SK-N-SH (cell line): ENCODE results near the gene PDE4C. TPM values are rescaled to one million over a fixed set of nuclear protein-coding genes. Genes with fewer than 3 reads are reported as not detected.

ENCODE experiments used
- CTCF ChIA-PET: fragments of 300-600, 350-600 bp; formaldehyde crosslinking; extraction: SDS; loops from one replicate; lab custom pipeline; 2021; lab: Yijun Ruan, JAX
- POLR2A ChIA-PET: fragments of 350-600 bp; sonication (Branson Sonifier 250); formaldehyde crosslinking; extraction: SDS; loops from one replicate; lab custom pipeline; 2020; ENCODE audit warnings: antibody characterized with exemption, inconsistent platforms; lab: Yijun Ruan, JAX
- DNase-seq: peaks from one replicate; pipeline ENCODE4 v3.0.0; 2012
- H2AFZ ChIP-seq: fragments of 200-600 bp; sonication (generic); 2 replicates; pipeline ENCODE4 v1.8.1; 2016; ENCODE audit warnings: antibody characterized with exemption, mild to moderate bottlenecking, low read depth
- H3F3A ChIP-seq: fragments of 200-600 bp; sonication (generic); replicated peaks from 2 replicates; pipeline ENCODE3; 2016; ENCODE audit warnings: antibody characterized with exemption, mild to moderate bottlenecking; ENCODE audit not compliant: insufficient read depth
- H3K27ac ChIP-seq, 2 experiments: fragments of 200-500 bp in 1 of 2; fragments of 200-600 bp in 1 of 2; sonication (Bioruptor generic) in 1 of 2; sonication (generic), shearing (Covaris generic) in 1 of 2; 2 replicates each; pipeline versions ENCODE4 v1.5.1 to v1.6.1; 2014 to 2016; ENCODE audit warnings: low read depth in 2 of 2, inconsistent platforms in 1 of 2, low read length in 1 of 2, mild to moderate bottlenecking in 1 of 2, mixed read lengths in 1 of 2
- H3K27me3 ChIP-seq: fragments of 200-600 bp; sonication (generic), shearing (Covaris generic); 2 replicates; pipeline ENCODE4 v1.6.1; 2016; ENCODE audit warnings: mixed run types; ENCODE audit not compliant: insufficient read depth
- H3K36me3 ChIP-seq, 2 experiments: fragments of 200-500 bp in 1 of 2; fragments of 200-600 bp in 1 of 2; sonication (Bioruptor generic) in 1 of 2; sonication (generic) in 1 of 2; replicated peaks in 1 of 2; 2 replicates each; pipeline versions ENCODE3 to v1.5.1; 2014 to 2016; ENCODE audit warnings: low read length in 1 of 2, mild to moderate bottlenecking in 1 of 2; ENCODE audit not compliant: insufficient read depth in 2 of 2, control insufficient read depth in 1 of 2
- H3K4me1 ChIP-seq, 2 experiments: fragments of 200-500 bp in 1 of 2; fragments of 200-600 bp in 1 of 2; sonication (Bioruptor generic) in 1 of 2; sonication (generic), shearing (Covaris generic) in 1 of 2; 2 replicates each; pipeline versions ENCODE4 v1.5.1 to v1.6.1; 2014 to 2016; ENCODE audit warnings: low read depth in 1 of 2, low read length in 1 of 2, mixed run types in 1 of 2; ENCODE audit not compliant: insufficient read depth in 2 of 2, control insufficient read depth in 1 of 2
- H3K4me2 ChIP-seq: fragments of 200-600 bp; sonication (generic), shearing (Covaris generic); 2 replicates; pipeline ENCODE4 v1.6.1; 2017; ENCODE audit warnings: mixed run types
- H3K4me3 ChIP-seq, 2 experiments: fragments of 200-500 bp in 1 of 2; fragments of 200-600 bp in 1 of 2; sonication (Bioruptor generic) in 1 of 2; sonication (generic), shearing (Covaris generic) in 1 of 2; 2 replicates each; pipeline versions ENCODE4 v1.5.1 to v1.8.1; 2014 to 2016; ENCODE audit warnings: low read depth in 2 of 2, inconsistent platforms in 1 of 2, low read length in 1 of 2, mild to moderate bottlenecking in 1 of 2, mixed read lengths in 1 of 2, moderate library complexity in 1 of 2
- H3K79me2 ChIP-seq: fragments of 200-600 bp; sonication (generic); 2 replicates; pipeline ENCODE4 v1.8.1; 2017; ENCODE audit warnings: mild to moderate bottlenecking; ENCODE audit not compliant: insufficient read depth
- H3K9ac ChIP-seq: fragments of 200-600 bp; sonication (generic); 2 replicates; pipeline ENCODE4 v1.6.1; 2017; ENCODE audit warnings: mixed run types
- H3K9me2 ChIP-seq: fragments of 200-600 bp; sonication (generic); 2 replicates; pipeline ENCODE4 v1.6.1; 2017; ENCODE audit warnings: mixed run types
- H3K9me3 ChIP-seq: fragments of 200-600 bp; sonication (generic); 2 replicates; pipeline ENCODE4 v1.6.1; 2017; ENCODE audit warnings: mixed run types, mild to moderate bottlenecking, moderate library complexity
- H4K20me1 ChIP-seq: fragments of 200-600 bp; sonication (generic); 2 replicates; pipeline ENCODE4 v1.6.1; 2017; ENCODE audit warnings: mild to moderate bottlenecking, mixed run types; ENCODE audit not compliant: insufficient read depth
- EP300 ChIP-seq, 2 experiments: IDR thresholded peaks; 2 replicates each; pipeline versions ENCODE4 v1.4.0 to v1.6.1; 2012; ENCODE audit warnings: borderline replicate concordance in 1 of 2, low read depth in 1 of 2, low read length in 1 of 2
- FOSL2 ChIP-seq: IDR thresholded peaks from 2 replicates; pipeline ENCODE4 v1.4.0; 2012; ENCODE audit warnings: low read depth, mild to moderate bottlenecking, moderate library complexity, borderline replicate concordance
- FOXM1 ChIP-seq: IDR thresholded peaks from 2 replicates; pipeline ENCODE4 v1.4.0; 2012; ENCODE audit warnings: low read depth, mild to moderate bottlenecking
- IRF3 ChIP-seq: fragments of 150-350 bp; IDR thresholded peaks from 2 replicates; pipeline ENCODE4 v1.6.1; 2016; ENCODE audit warnings: mild to moderate bottlenecking, low read depth, low read length
- MEF2A ChIP-seq: IDR thresholded peaks from 2 replicates; pipeline ENCODE4 v1.4.0; 2012; ENCODE audit warnings: low read depth, borderline replicate concordance
- MXI1 ChIP-seq: IDR thresholded peaks from 2 replicates; pipeline ENCODE4 v1.6.1; 2012; ENCODE audit warnings: mild to moderate bottlenecking, low read depth, low read length, improper control_type of control experiment
- NFIC ChIP-seq: IDR thresholded peaks from 2 replicates; pipeline ENCODE4 v1.4.0; 2012; ENCODE audit warnings: borderline replicate concordance
- RAD21 ChIP-seq: IDR thresholded peaks from 2 replicates; pipeline ENCODE4 v1.6.1; 2012; ENCODE audit warnings: mild to moderate bottlenecking, low read length
- REST ChIP-seq: IDR thresholded peaks from 2 replicates; pipeline ENCODE4 v1.6.1; 2012; ENCODE audit warnings: mild to moderate bottlenecking, low read depth, low read length, moderate library complexity
- USF1 ChIP-seq: IDR thresholded peaks from 2 replicates; pipeline ENCODE4 v1.4.0; 2012; ENCODE audit warnings: low read depth, borderline replicate concordance
- USF2 ChIP-seq: fragments of 150-350 bp; IDR thresholded peaks from 2 replicates; pipeline ENCODE4 v1.6.1; 2017; ENCODE audit warnings: antibody characterized with exemption, low read length, low read depth, borderline replicate concordance
- WGBS: methylation state at CpG from one replicate; pipeline ENCODE4 v1.1.6; 2017; ENCODE audit warnings: low lambda C conversion rate; 5-methylcytosine and 5-hydroxymethylcytosine counted together
- polyA plus RNA-seq, 3 experiments: library from polyadenylated mRNA; depleted of rRNA; stranded (reverse); fragments of >200 nt; gene quantifications; 2 replicates each; pipeline ENCODE4 v1.2.3, GENCODE V29; 2012
- TF ChIP-seq, protein P1 (sequence below): IDR thresholded peaks from 2 replicates; pipeline ENCODE4 v1.4.0; 2012; ENCODE audit warnings: low read depth
- TF ChIP-seq, protein P2 (sequence below): IDR thresholded peaks from 2 replicates; pipeline ENCODE4 v1.4.0; 2012; ENCODE audit warnings: low read depth, borderline replicate concordance

The PDE4C gene
- polyA plus RNA-seq, 1 of the 3 experiments (the other 2 are of a cell fraction), result 0.36 TPM

DNA sequence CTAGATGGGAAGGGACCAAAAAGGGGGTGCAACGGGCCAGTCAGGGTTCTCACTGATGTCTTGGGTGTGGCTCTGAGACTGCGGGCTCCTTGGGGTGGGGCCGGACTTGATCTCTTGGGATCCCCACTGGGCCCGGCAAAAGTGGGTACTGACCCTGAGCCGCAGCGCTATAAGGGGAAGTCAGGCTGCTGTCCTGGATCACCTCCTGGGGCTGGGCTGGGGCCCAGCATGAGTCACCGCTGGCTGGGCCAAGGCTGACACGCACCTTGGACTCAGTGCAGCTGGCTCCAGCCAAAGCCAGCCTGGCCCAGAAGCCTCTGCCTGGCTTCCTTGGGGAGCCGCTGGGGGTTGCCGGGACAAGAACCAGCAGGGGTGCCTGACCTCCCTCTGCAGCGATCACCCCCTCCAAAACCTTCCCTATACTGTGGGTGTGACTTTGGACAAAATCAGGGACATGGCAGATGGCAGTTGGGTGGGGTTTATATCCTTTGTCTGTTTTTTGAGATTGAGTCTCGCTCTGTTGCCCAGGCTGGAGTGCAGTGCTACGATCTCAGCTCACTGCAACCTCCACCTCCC, 48.6 kb upstream of the PDE4C start (continued):
- TF ChIP-seq, protein P1, sequence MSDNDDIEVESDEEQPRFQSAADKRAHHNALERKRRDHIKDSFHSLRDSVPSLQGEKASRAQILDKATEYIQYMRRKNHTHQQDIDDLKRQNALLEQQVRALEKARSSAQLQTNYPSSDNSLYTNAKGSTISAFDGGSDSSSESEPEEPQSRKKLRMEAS, result peak; percentile 50; the same call in 1 of the 2 replicates
- TF ChIP-seq FOSL2, result peak; percentile 94
- no peak for TF ChIP-seq RAD21
- TF ChIP-seq MXI1, result no peak
- TF ChIP-seq EP300 (IDR thresholded peaks at IDR 0.05; ENCODE audit: borderline replicate concordance in 1 of 2, low read depth in 1 of 2, low read length in 1 of 2), result peak in 1 of 2 experiments; percentile 51; a peak in 1 of 4 replicates
- TF ChIP-seq USF1, result no peak
- no peak for TF ChIP-seq IRF3

DNA sequence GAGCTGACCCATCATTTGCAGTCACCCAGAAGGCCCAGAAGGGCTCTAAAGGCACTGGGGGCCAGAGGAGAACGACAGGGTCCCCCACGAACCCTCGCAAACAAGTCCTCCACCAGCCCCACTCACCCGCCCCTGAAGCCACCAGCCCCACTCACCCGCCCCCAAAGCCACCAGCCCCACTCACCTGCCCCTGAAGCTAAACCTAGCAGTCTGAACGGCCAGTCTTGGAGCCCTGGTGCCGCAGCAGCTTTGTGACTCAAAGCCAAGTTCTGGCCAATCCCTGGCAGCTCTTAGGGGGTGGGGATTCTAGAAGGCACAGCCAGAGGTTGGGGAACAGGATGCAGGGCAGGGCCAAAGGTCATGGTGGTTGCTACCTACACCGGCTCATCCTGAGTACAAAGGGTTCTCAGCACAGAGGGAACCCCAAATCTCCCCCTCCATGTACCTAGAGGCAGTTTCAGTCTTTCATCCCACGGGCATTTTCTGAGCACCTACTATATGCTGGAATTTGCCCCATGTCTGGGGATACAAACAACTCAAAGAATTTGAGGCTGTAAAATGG, 48.1 kb upstream of the PDE4C start, which contains the start of gene IQCN:
TSS of gene IQCN (minus strand) at position 234 of the 562 bp plus-strand sequence. CDS start 4,974 bp downstream, outside the sequence.
- Histone ChIP-seq H3K9me2 (no peaks in the 10 kb centered on the region), H3K9me3 (no peaks in the 10 kb centered on the region), H3K27me3 (no peaks in the 10 kb centered on the region), H4K20me1 (peaks cover 89% of the 10 kb centered on the region), H3K4me3 (0 out of 4 replicates have a peak within 1 kb of the TSS, but pooled peaks of 1 of the 2 experiments have one; percentile 1), H3K36me3 (peaks cover 4 to 18% of the 10 kb centered on the region in 2 experiments), H3K27ac (peak within 1 kb of the TSS in 1 of 2 experiments; percentile 36; a peak in 2 of 4 replicates), H3K79me2 (peaks cover 58% of the 10 kb centered on the region), H3K4me1 (peaks cover 8 to 9% of the 10 kb centered on the region in 2 experiments; a peak in 3 of 4 replicates), H3F3A (peaks cover 26% of the 10 kb centered on the region), H2AFZ (no peak within 1 kb of the TSS), H3K4me2 (peak within 1 kb of the TSS; percentile 47), H3K9ac (peak within 1 kb of the TSS; percentile 5; the same call in 1 of the 2 replicates)
- WGBS, result 76% methylated on average over 6 of the region's 9 CpGs
- DNase-seq, result no peak
- TF ChIP-seq USF2 (no peak), FOSL2 (no peak), FOXM1 (no peak), IRF3 (no peak), NFIC (no peak), MEF2A (no peak), REST (no peak)
- TF ChIP-seq, protein P2, sequence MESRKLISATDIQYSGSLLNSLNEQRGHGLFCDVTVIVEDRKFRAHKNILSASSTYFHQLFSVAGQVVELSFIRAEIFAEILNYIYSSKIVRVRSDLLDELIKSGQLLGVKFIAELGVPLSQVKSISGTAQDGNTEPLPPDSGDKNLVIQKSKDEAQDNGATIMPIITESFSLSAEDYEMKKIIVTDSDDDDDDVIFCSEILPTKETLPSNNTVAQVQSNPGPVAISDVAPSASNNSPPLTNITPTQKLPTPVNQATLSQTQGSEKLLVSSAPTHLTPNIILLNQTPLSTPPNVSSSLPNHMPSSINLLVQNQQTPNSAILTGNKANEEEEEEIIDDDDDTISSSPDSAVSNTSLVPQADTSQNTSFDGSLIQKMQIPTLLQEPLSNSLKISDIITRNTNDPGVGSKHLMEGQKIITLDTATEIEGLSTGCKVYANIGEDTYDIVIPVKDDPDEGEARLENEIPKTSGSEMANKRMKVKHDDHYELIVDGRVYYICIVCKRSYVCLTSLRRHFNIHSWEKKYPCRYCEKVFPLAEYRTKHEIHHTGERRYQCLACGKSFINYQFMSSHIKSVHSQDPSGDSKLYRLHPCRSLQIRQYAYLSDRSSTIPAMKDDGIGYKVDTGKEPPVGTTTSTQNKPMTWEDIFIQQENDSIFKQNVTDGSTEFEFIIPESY, result no peak
- CTCF ChIA-PET, result interaction anchor here (0.8 to 13.0 kb wide), 6 partner anchors 12 to 114 kb away, joined by 3 to 216 read pairs (median 4); no protein-coding TSS in a partner anchor
- POLR2A ChIA-PET, result interaction anchor here (0.9 to 2.1 kb wide), 2 partner anchors 20 to 48 kb away, joined by 3 to 6 read pairs; partner anchors contain the start of gene LSM4
